Cardiac fibroblast (primary cell): Measurements from ENCODE around the gene SIGLEC12.
"Not testable (repeated sequence)": the region's sequence is repeated elsewhere in the genome, so short reads cannot be mapped to it uniquely, and the experiment has no call there.

Experiments
- DNase-seq, 2 donors: peaks; one replicate each; pipeline versions ENCODE4 v3.0.0 to v3.0.0-alpha.2; 2010; ENCODE audit warnings: low read depth in 2 of 2
- H3K4me3 ChIP-seq, 2 donors: replicated peaks in 1 of 2; 1 replicate in 1 of 2; 2 replicates in 1 of 2; pipeline ENCODE4 v1.5.1; 2011; ENCODE audit warnings: low read depth in 2 of 2, low read length in 2 of 2, mild to moderate bottlenecking in 2 of 2, moderate library complexity in 1 of 2
- CTCF ChIP-seq: IDR thresholded peaks from one replicate; pipeline ENCODE4 v1.5.1; 2011; ENCODE audit warnings: low read depth, mild to moderate bottlenecking, low read length, inconsistent platforms

SIGLEC12 gene

GRCh38 chr19:51503286-51503817 lies 1.8 kb upstream of the SIGLEC12 start:
- TF ChIP-seq CTCF = no peak
- no peak overlapping the region for H3K4me3 ChIP-seq
- DNase-seq = no peak

- not testable (repeated sequence) for H3K4me3 ChIP-seq, DNase-seq
These were observed 669 bp downstream of the SIGLEC12 start for GRCh38 chr19:51500931-51501330.

GRCh38 chr19:51497666-51498065 lies 3.9 kb downstream of the SIGLEC12 start:
- TF ChIP-seq CTCF = no peak
- H3K4me3 ChIP-seq = no peak overlapping the region
- DNase-seq = no peak

- no peak overlapping the region for H3K4me3 ChIP-seq
- no peak for TF ChIP-seq CTCF
- no peak for DNase-seq
These were observed 7.8 kb downstream of the SIGLEC12 start for GRCh38 chr19:51493776-51494175.

GRCh38 chr19:51491586-51491985 lies 10.0 kb downstream of the SIGLEC12 start:
- TF ChIP-seq CTCF = no peak
- H3K4me3 ChIP-seq = no peak overlapping the region
- no peak for DNase-seq

GRCh38 chr19:51490676-51491075 lies 10.9 kb downstream of the SIGLEC12 start:
- H3K4me3 ChIP-seq = no peak overlapping the region
- DNase-seq = no peak
- TF ChIP-seq CTCF = no peak

GRCh38 chr19:51489113-51489512 lies 12.5 kb downstream of the SIGLEC12 start:
- no peak overlapping the region for H3K4me3 ChIP-seq
- DNase-seq = no peak
- TF ChIP-seq CTCF = no peak
